ENCODE measurements around the gene TUBGCP2. TPM values are rescaled to one million over a fixed set of nuclear protein-coding genes. Genes with fewer than 3 reads are reported as not detected.

The TUBGCP2 gene
- total and polyA plus RNA-seq, 7 donors, result 20.3 to 53.2 (median 33.8) TPM

DNA sequence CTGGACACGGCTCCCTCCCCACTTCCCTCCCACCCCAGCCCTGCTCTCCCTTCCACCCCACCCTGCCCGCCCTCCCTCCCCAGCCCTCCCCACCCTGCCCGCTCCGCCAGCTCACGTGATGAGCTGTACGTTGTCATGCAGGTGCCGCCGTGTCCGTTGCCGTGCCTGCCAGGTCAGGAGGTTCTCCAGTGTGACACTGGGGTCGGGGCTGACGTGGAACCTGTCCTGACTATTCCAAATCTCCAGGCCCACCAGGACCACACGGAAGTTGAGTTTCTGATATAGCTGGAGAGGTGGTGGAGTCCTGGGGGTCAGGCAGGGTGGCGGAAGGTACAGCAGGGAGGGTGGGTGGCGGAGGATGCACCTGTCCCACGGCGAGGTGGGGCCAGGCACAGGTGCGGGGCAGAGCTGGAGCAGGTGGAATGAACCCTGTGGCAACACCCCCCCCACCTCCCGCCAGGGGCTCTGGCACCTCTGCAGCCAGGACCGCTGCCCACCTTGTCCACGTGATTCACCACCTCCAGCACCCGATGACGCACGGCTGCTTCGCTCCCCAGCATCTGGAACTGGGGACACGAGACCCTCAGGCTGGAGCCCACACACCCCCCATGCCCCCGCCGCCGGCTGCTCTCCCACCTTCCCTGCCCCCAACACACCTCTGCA lies 36.2 kb downstream of the TUBGCP2 start:
- DNase-seq (no peak), ATAC-seq (no peak)
- Histone ChIP-seq H3K36me3 (ENCODE audit: insufficient read depth in 1 of 2, low read depth in 1 of 2) (no peaks in the 10 kb centered on the region), H3K27me3 (ENCODE audit: insufficient read depth in 3 of 3, low read length in 2 of 3) (peaks cover 0 to 29% (median 7%) of the 10 kb centered on the region in 3 donors), H3K27ac (no peak overlapping the region), H3K4me3 (no peak overlapping the region), H3K4me1 (no peaks in the 10 kb centered on the region), H3K9me3 (no peaks in the 10 kb centered on the region)
- 81 to 85% (median 84%) methylated on average over 27 to 29 of the region's 29 CpGs for WGBS, 3 donors
- TF ChIP-seq, protein P1, sequence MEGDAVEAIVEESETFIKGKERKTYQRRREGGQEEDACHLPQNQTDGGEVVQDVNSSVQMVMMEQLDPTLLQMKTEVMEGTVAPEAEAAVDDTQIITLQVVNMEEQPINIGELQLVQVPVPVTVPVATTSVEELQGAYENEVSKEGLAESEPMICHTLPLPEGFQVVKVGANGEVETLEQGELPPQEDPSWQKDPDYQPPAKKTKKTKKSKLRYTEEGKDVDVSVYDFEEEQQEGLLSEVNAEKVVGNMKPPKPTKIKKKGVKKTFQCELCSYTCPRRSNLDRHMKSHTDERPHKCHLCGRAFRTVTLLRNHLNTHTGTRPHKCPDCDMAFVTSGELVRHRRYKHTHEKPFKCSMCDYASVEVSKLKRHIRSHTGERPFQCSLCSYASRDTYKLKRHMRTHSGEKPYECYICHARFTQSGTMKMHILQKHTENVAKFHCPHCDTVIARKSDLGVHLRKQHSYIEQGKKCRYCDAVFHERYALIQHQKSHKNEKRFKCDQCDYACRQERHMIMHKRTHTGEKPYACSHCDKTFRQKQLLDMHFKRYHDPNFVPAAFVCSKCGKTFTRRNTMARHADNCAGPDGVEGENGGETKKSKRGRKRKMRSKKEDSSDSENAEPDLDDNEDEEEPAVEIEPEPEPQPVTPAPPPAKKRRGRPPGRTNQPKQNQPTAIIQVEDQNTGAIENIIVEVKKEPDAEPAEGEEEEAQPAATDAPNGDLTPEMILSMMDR (IDR thresholded peaks at IDR 0.05), result no peak
- intact Hi-C loops (cut with DNase I), result no loop called here

DNA sequence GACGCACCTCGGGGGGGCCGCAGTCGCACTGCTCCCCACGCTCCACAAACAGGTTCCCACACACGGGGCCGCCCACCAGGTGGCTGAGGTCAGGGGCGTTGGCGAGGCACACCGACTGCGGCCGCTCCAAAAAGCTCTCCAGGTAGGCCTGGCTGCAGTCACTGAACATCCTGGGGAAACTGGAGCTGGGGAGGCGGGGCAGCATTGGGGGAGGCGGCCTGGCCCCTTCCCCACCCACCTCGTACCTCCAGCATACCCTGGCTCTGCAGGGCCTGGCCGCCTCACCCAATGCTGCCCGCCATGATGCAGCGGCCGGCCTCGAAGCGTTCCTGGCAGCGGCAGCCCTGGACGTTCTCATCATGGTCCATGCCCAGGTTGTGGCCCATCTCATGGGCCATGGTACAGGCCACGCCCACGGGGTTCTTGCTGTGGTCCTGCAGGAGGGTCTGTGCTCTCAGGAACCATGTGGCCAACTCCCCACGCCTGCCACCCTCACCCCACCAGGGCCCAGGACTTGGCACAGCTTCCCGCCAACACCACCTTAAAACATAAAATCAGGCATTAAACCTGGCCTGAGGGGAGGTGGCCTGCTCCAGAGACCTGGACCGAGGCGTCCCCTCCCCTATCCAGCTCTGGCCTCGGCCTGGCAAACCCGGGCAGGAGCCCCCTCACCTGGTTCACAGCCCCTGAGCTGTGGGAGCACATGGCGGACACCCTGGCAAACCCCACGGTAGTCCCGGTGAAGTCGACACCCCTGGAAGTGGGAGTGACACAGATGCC lies 37.0 kb downstream of the TUBGCP2 start:
- ATAC-seq (no peak), DNase-seq (no peak)
- TF ChIP-seq, protein P1 (IDR thresholded peaks at IDR 0.05), result no peak
- Histone ChIP-seq H3K27me3 (ENCODE audit: insufficient read depth in 3 of 3, low read length in 2 of 3) (peaks cover 0 to 23% (median 7%) of the 10 kb centered on the region in 3 donors), H3K4me3 (no peak overlapping the region), H3K4me1 (no peaks in the 10 kb centered on the region), H3K36me3 (ENCODE audit: insufficient read depth in 1 of 2, low read depth in 1 of 2) (no peaks in the 10 kb centered on the region), H3K27ac (no peak overlapping the region), H3K9me3 (no peaks in the 10 kb centered on the region)
- WGBS, 3 donors, result 86 to 89% (median 87%) methylated on average over 31 to 35 of the region's 35 CpGs
- intact Hi-C loops (cut with DNase I), result no loop called here

DNA sequence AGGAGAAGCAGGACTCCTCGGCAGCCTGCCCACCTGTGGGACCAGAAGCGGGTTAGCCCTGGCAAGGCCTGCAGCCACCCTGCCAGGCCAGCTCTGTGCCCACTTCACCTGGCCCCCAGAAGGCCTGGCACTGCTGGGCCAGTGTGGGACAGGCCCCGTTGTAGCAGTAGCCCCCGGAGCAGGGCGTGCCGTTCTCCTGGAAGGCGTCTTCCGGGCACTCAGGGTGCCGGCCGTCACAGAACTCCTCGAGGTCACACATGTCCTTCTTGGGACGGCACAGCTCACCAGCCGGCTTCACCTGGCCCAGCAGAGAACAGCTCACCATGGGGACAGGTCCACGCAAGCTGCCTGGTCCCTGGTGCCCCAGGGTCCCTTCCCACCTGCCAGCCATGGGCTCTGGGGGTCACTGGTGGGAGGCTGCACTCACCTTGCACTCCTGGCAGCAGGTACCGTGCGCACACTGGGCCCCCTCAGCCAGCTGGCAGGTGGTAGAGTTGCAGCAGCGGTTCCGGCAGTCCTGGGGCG lies 37.8 kb downstream of the TUBGCP2 start:
- H3K4me3 ChIP-seq, result no peak overlapping the region
- H3K27ac ChIP-seq, result no peak overlapping the region
- H3K27me3 ChIP-seq (ENCODE audit: insufficient read depth in 3 of 3, low read length in 2 of 3), result peaks cover 0 to 14% (median 2%) of the 10 kb centered on the region in 3 donors
- no peaks in the 10 kb centered on the region for H3K9me3 ChIP-seq
- no peaks in the 10 kb centered on the region for H3K4me1 ChIP-seq
- ATAC-seq (no peak), DNase-seq (no peak)
- TF ChIP-seq, protein P1 (IDR thresholded peaks at IDR 0.05), result no peak
- intact Hi-C loops (cut with DNase I), result no loop called here
- H3K36me3 ChIP-seq (ENCODE audit: insufficient read depth in 1 of 2, low read depth in 1 of 2), result no peaks in the 10 kb centered on the region
- 90 to 93% (median 92%) methylated on average over 19 of the region's 19 CpGs for WGBS, 3 donors

DNA sequence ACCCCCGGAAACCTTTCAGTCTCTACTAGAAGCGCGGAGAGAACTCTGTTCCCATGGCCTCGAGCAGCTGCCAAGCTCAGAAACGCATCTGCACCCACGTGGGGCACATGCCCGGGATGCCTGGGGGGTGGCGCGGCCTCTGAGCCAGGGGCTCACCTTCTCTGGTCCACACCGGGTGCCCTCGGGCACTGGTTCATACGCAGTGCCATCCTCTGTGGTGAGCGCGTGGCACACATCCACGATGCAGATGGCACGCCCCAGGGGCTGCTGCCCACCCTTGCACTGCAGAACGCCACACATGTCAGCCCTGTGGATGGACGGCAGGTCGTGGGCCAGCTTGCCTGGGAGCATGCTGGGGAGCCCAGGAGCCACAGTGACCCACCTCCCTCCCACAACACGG lies 38.5 kb downstream of the TUBGCP2 start:
- H3K4me1 ChIP-seq, result no peaks in the 10 kb centered on the region
- WGBS, 3 donors, result 88 to 91% (median 88%) methylated on average over 20 of the region's 20 CpGs
- DNase-seq (no peak), ATAC-seq (no peak)
- H3K27ac ChIP-seq, result no peak overlapping the region
- no peaks in the 10 kb centered on the region for H3K9me3 ChIP-seq
- intact Hi-C loops (cut with DNase I), result no loop called here
- H3K27me3 ChIP-seq (ENCODE audit: insufficient read depth in 3 of 3, low read length in 2 of 3), result peaks cover 0 to 8% (median 0%) of the 10 kb centered on the region in 3 donors
- TF ChIP-seq, protein P1 (IDR thresholded peaks at IDR 0.05), result no peak
- H3K4me3 ChIP-seq, result no peak overlapping the region
- no peaks in the 10 kb centered on the region for H3K36me3 ChIP-seq (ENCODE audit: insufficient read depth in 1 of 2, low read depth in 1 of 2)

Measured in psoas muscle (tissue), 8 donors.